Measurements from ENCODE around the gene ADA. TPM values are rescaled to one million over a fixed set of nuclear protein-coding genes. Genes with fewer than 3 reads are reported as not detected.

Gene ADA
- total RNA-seq, 4 donors from 2014 or later: 4.0 to 13.9 (median 7.1) TPM

- Histone ChIP-seq H3K4me3 (replicated peaks in 1 of 3) (no peak overlapping the region), H3K9me3 (no peaks in the 10 kb centered on the region), H3K27ac (no peak overlapping the region), H3K4me1 (peaks cover 33 to 42% of the 10 kb centered on the region in 2 donors), H3K27me3 (no peaks in the 10 kb centered on the region), H3K36me3 (peaks cover 8 to 18% of the 10 kb centered on the region in 2 donors)
- DNase-seq: no peak
- TF ChIP-seq CTCF (IDR thresholded peaks at IDR 0.05) (no peak), POLR2A (IDR thresholded peaks at IDR 0.05) (no peak)
- intact Hi-C loops (cut with DNase I): loop anchor here (5.0 to 10.0 kb wide), 2 partner anchors 144 to 232 kb away; partner anchors contain the start of gene TTPAL
- WGBS, 2 donors: 97 to 99% methylated on average over 7 of the region's 7 CpGs
Measured at GRCh38 chr20:44619294-44619693, 32.2 kb downstream of the ADA start.

- H3K9me3 ChIP-seq: no peaks in the 10 kb centered on the region
- intact Hi-C loops (cut with DNase I): loop anchor here (5.0 to 10.0 kb wide), 2 partner anchors 144 to 231 kb away; partner anchors contain the start of gene TTPAL
- H3K36me3 ChIP-seq: peaks cover 8 to 13% of the 10 kb centered on the region in 2 donors
- H3K4me1 ChIP-seq: peaks cover 38 to 45% of the 10 kb centered on the region in 2 donors
- H3K4me3 ChIP-seq (replicated peaks in 1 of 3): no peak overlapping the region
- DNase-seq: peak; percentile 52 to 57
- no peaks in the 10 kb centered on the region for H3K27me3 ChIP-seq
- TF ChIP-seq CTCF (IDR thresholded peaks at IDR 0.05) (no peak), POLR2A (IDR thresholded peaks at IDR 0.05) (no peak)
- peak overlapping the region in 1 of 3 donors; percentile 17 for H3K27ac ChIP-seq
- 51 to 69% methylated on average over 14 of the region's 14 CpGs for WGBS, 2 donors
Measured at GRCh38 chr20:44618318-44618731, 33.2 kb downstream of the ADA start.

- peak overlapping the region in 2 of 3 donors; percentile 14 to 79 for H3K27ac ChIP-seq
- intact Hi-C loops (cut with DNase I): loop anchor here (5.0 to 10.0 kb wide), 2 partner anchors 142 to 229 kb away; partner anchors contain the start of gene TTPAL
- 70 to 74% methylated on average over 10 to 14 of the region's 14 CpGs for WGBS, 2 donors
Measured at GRCh38 chr20:44616604-44616964, 34.9 kb downstream of the ADA start.

GRCh38 chr20:44615876-44616603 is 35.5 kb downstream of the ADA start:
- 89% methylated on average over 13 to 14 of the region's 14 CpGs for WGBS, 2 donors
- Histone ChIP-seq H3K9me3 (no peaks in the 10 kb centered on the region), H3K27me3 (no peaks in the 10 kb centered on the region), H3K36me3 (peaks cover 8 to 13% of the 10 kb centered on the region in 2 donors), H3K4me1 (peaks cover 38 to 46% of the 10 kb centered on the region in 2 donors), H3K4me3 (replicated peaks in 1 of 3) (no peak overlapping the region), H3K27ac (peak overlapping the region; percentile 33 to 79 (median 52))
- DNase-seq: peak in 1 of 2 donors; percentile 8
- intact Hi-C loops (cut with DNase I): loop anchor here (5.0 to 10.0 kb wide), 2 partner anchors 141 to 229 kb away; partner anchors contain the start of gene TTPAL
- TF ChIP-seq POLR2A (IDR thresholded peaks at IDR 0.05) (no peak), CTCF (IDR thresholded peaks at IDR 0.05) (no peak)

More at GRCh38 chr20:44616604-44616964, 34.9 kb downstream of the ADA start:
- peak in 1 of 2 donors; percentile 7 for DNase-seq
- Histone ChIP-seq H3K4me1 (peaks cover 38 to 45% of the 10 kb centered on the region in 2 donors), H3K27me3 (no peaks in the 10 kb centered on the region), H3K9me3 (no peaks in the 10 kb centered on the region), H3K36me3 (peaks cover 8 to 13% of the 10 kb centered on the region in 2 donors), H3K4me3 (replicated peaks in 1 of 3) (no peak overlapping the region)
- TF ChIP-seq CTCF (IDR thresholded peaks at IDR 0.05) (no peak), POLR2A (IDR thresholded peaks at IDR 0.05) (no peak)
